IPS-NIHi7 (cell line): ENCODE data around the gene INS.

ENCODE experiments used
- DNase-seq: peaks from one replicate; pipeline ENCODE4 v3.0.0; 2012; ENCODE audit warnings: mixed read lengths; ENCODE audit errors: extremely low spot score

The INS gene

GRCh38 chr11:2144544-2145248 lies 16.3 kb downstream of the INS start:
- DNase-seq: no peak

GRCh38 chr11:2143799-2144543 lies 17.0 kb downstream of the INS start:
- DNase-seq: no peak

- DNase-seq: no peak
Measured at GRCh38 chr11:2143477-2143798, 17.6 kb downstream of the INS start.

GRCh38 chr11:2142762-2143202 lies 18.2 kb downstream of the INS start:
- DNase-seq: no peak

GRCh38 chr11:2142300-2142759 lies 18.7 kb downstream of the INS start:
- no peak for DNase-seq

- DNase-seq: no peak
Measured at GRCh38 chr11:2140411-2141400, 20.3 kb downstream of the INS start.

- no peak for DNase-seq
Measured at GRCh38 chr11:2139621-2140337, 21.2 kb downstream of the INS start.

GRCh38 chr11:2139123-2139521 lies 21.9 kb downstream of the INS start, which contains the start of gene IGF2:
TSS of gene IGF2 (minus strand) at chr11:2139389. CDS start at chr11:2135523, 3,866 bp downstream.
- peak; percentile 51 for DNase-seq

- DNase-seq: no peak
Measured at GRCh38 chr11:2138431-2139122, 22.4 kb downstream of the INS start.

- peak; percentile 45 for DNase-seq
Measured at GRCh38 chr11:2138068-2138430, 23.0 kb downstream of the INS start.

- peak; percentile 89 for DNase-seq
Measured at GRCh38 chr11:2137202-2138067, 23.6 kb downstream of the INS start.

GRCh38 chr11:2136952-2137201 lies 24.1 kb downstream of the INS start:
- peak; percentile 34 for DNase-seq

GRCh38 chr11:2136209-2136951 lies 24.6 kb downstream of the INS start:
- DNase-seq: no peak

GRCh38 chr11:2135648-2136201 lies 25.3 kb downstream of the INS start:
- DNase-seq: no peak

GRCh38 chr11:2135018-2135569 lies 25.9 kb downstream of the INS start:
- no peak for DNase-seq

- DNase-seq: no peak
Measured at GRCh38 chr11:2134022-2135010, 26.7 kb downstream of the INS start.

- DNase-seq: no peak
Measured at GRCh38 chr11:2133241-2134021, 27.6 kb downstream of the INS start.
